Left ventricle myocardium inferior (tissue), 1 donor: ENCODE measurements around the gene BAZ1B. TPM values are rescaled to one million over a fixed set of nuclear protein-coding genes. Genes with fewer than 3 reads are reported as not detected.
"Not testable (repeated sequence)": the region's sequence is repeated elsewhere in the genome, so short reads cannot be mapped to it uniquely, and the experiment has no call there.

Experiments
- DNase-seq: peaks from one replicate; pipeline ENCODE4 v3.0.0-alpha.2; 2020
- H3K27ac ChIP-seq: fragments of 200-600 bp; replicated peaks from 2 replicates; pipeline ENCODE4 v1.8.0; 2021
- H3K27me3 ChIP-seq: fragments of 200-600 bp; 2 replicates; pipeline ENCODE4 v1.8.0; 2021; ENCODE audit warnings: low read depth
- H3K36me3 ChIP-seq: fragments of 200-600 bp; 2 replicates; pipeline ENCODE4 v1.8.0; 2021
- H3K4me1 ChIP-seq: fragments of 200-600 bp; 2 replicates; pipeline ENCODE4 v1.8.0; 2021
- H3K4me3 ChIP-seq: fragments of 200-600 bp; 2 replicates; pipeline ENCODE4 v1.8.0; 2021; ENCODE audit warnings: mild to moderate bottlenecking, moderate library complexity
- H3K9me3 ChIP-seq: fragments of 200-600 bp; replicated peaks from 2 replicates; pipeline ENCODE4 v1.8.0; 2021
- intact Hi-C: fragments of 100-400 bp; cut with micrococcal nuclease; formaldehyde crosslinking; loops from one replicate; pipeline ENCODE4 v1.11.0; 2022
- total RNA-seq: library from RNA; stranded (reverse); fragmentation: NEBNext Ultra II Directional; extraction: Animal tissue kit (Norgen Biotek cat#: 25700); gene quantifications from one replicate; pipeline ENCODE4 v1.2.1, GENCODE V29; 2021
- TF ChIP-seq, protein P1 (sequence below): fragments of 200-600 bp; IDR thresholded peaks from 2 replicates; pipeline ENCODE4 v1.8.0; 2021; ENCODE audit warnings: antibody characterized with exemption, mild to moderate bottlenecking, borderline replicate concordance
- donor health status: DM: no; HTN: yes; CAD: no; lungs with severe emphysema.

The BAZ1B gene
- total RNA-seq, 1 donor from 2014 or later = 38.9 TPM

DNA sequence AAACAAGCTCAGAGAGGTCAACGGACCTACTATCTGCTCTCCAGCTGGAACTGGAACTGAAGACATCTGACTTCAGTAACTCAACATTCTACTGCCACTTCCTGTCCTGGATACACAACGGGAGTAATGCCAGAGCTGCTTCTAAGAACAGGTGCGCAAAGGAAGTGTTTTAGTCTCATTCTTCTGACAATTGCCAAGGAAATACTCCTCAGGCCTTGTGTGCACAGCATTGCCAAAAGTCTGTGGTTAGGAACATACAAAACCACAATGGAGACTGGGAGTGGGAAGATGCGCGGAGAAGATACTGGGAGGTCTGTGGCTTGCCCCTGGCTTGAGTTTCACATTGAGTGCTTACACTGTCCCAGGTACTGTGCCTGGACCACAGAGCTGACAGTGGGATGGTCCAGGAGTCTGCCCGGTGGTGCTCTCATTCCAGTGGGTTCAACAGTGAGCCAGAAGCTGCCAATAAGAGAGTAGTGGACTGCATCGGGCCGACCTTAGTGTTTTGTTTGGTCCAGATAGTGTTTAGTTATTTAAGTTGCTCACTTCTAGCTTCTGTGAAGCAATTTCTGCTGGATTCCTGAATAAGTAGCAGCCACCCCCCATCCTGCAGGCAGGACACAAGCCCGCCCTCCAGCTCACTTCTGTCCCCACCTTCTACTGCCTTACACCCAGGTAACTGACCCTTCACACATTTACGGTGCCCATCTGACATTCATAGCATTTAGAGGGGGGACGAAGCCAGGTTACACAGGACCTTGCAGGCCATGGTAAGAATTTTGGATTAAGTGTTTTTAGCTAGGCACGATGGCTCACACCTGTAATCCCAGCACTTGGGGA lies 46.0 kb upstream of the BAZ1B start:
- Histone ChIP-seq H3K9me3 (no peaks in the 10 kb centered on the region), H3K36me3 (peaks cover 41% of the 10 kb centered on the region), H3K27me3 (no peaks in the 10 kb centered on the region), H3K4me3 (no peak overlapping the region), H3K4me1 (no peaks in the 10 kb centered on the region), H3K27ac (no peak overlapping the region)
- TF ChIP-seq, protein P1, sequence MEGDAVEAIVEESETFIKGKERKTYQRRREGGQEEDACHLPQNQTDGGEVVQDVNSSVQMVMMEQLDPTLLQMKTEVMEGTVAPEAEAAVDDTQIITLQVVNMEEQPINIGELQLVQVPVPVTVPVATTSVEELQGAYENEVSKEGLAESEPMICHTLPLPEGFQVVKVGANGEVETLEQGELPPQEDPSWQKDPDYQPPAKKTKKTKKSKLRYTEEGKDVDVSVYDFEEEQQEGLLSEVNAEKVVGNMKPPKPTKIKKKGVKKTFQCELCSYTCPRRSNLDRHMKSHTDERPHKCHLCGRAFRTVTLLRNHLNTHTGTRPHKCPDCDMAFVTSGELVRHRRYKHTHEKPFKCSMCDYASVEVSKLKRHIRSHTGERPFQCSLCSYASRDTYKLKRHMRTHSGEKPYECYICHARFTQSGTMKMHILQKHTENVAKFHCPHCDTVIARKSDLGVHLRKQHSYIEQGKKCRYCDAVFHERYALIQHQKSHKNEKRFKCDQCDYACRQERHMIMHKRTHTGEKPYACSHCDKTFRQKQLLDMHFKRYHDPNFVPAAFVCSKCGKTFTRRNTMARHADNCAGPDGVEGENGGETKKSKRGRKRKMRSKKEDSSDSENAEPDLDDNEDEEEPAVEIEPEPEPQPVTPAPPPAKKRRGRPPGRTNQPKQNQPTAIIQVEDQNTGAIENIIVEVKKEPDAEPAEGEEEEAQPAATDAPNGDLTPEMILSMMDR = no peak
- intact Hi-C loops = no loop called here
- no peak for DNase-seq

DNA sequence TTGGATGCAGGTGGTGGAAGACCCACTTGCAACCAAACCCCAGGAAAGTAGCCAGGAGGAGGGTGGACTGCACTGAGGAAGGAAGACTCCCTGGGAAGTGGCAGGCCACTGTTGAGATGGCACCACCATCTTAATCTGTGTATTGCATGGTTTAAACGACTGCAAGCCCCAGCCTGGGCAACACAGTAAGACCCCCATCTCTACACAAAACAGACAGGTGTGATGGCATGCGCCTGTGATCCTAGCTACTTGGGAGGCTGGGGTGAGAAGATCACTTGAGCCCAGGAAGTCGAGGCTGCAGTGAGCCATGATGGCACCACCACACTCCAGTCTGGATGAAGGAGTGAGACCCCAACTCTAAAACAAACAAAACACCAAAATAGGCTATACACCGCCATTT lies 45.0 kb upstream of the BAZ1B start:
- H3K9me3 ChIP-seq = no peaks in the 10 kb centered on the region
- H3K4me1 ChIP-seq = no peaks in the 10 kb centered on the region
- intact Hi-C loops = no loop called here
- no peaks in the 10 kb centered on the region for H3K27me3 ChIP-seq
- no peak overlapping the region for H3K4me3 ChIP-seq
- H3K36me3 ChIP-seq = peaks cover 32% of the 10 kb centered on the region
- DNase-seq = no peak
- no peak overlapping the region for H3K27ac ChIP-seq
- TF ChIP-seq, protein P1 = no peak

DNA sequence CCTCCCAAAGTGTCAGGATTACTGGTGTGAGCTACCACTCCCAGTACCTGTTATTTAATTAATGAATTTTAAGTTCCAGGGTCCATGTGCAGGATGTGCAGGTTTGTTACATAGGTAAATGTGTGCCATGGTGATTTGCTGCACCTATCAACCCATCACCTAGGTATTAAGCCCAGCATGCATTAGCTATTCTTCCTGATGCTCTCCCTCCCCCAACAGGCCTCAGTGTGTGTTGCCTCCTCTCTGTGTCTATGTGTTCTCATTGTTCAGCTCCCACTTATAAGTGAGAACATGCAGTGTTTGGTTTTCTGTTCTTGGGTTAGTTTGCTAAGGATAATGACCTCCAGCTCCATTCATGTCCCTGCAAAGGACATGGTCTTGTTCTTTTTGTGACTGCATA lies 44.3 kb upstream of the BAZ1B start:
- H3K27ac ChIP-seq, intact Hi-C loops, H3K27me3 ChIP-seq, H3K4me3 ChIP-seq, DNase-seq, H3K4me1 ChIP-seq, H3K9me3 ChIP-seq: not testable (repeated sequence)
- peaks cover 25% of the 10 kb centered on the region for H3K36me3 ChIP-seq

DNA sequence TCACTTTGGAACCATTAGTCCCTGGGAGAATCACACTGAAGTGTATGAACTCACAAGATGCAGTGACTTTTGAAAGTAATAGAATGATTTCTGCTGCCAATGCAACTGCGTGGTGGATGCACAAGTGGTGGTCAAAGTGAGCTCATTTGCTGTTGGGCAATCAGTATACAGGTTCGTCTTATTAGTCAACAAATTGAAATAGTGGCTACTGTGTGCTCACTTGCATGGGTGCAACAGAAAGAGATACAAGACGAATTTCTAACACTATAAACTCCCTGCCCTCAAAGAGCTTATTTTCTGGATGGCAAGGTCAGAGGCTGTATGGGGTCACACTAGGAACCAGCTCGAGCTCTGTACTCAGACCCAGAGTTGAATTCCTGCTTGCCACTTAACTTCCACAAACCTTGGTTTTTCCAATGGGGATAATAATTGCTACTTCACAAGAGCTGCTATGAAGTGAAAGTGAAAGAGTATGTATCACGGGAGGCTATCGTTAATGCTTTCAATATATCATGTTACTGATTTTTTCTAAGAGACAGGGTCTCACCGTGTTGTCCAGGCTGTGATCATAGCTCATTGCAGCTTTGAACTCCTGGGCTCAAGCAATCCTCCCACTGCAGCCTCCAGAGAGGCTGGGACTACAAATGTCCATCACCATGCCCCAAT lies 43.7 kb upstream of the BAZ1B start:
- H3K4me3 ChIP-seq = peak overlapping the region; percentile 31
- no peak for DNase-seq
- peaks cover 19% of the 10 kb centered on the region for H3K36me3 ChIP-seq
- no peak overlapping the region for H3K27ac ChIP-seq
- no peaks in the 10 kb centered on the region for H3K27me3 ChIP-seq
- TF ChIP-seq, protein P1 = no peak
- H3K9me3 ChIP-seq = no peaks in the 10 kb centered on the region
- intact Hi-C loops = no loop called here
- no peaks in the 10 kb centered on the region for H3K4me1 ChIP-seq

DNA sequence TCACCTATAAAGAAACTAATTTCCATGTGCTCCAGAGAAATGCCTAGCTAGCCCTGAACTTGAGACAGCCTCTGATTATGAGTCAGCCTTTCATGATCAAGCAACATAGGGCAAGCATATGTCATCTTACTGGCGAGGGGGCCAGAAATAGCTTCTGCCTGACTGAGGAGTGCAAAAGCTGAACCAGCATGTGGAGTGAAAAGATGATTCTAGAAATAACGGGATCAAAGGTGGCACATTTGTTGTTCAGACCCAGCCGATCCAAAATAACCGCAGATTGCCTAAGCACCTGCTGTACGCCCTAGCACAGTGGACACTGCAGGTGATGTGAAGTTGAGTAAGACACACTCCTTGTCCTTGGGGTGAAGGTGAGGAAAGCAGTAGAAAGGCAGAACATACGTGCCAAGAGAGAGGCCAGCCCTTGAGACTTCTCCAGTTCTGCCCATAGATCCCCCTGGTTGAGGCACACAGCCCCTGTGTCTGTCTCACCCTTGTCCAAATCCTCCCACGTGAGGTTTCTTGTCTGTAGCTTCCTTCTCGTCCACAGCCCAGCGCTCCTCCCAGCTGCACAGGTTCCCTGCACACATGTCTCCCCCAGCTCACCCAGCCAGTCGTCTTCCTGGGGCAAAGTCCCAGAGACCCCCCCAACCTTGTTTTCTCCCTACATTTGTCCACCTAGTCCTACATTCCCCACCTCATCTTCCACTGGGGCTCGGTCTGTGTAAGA lies 38.2 kb upstream of the BAZ1B start:
- Histone ChIP-seq H3K4me3 (no peak overlapping the region), H3K36me3 (no peaks in the 10 kb centered on the region), H3K4me1 (peaks cover 26% of the 10 kb centered on the region), H3K9me3 (no peaks in the 10 kb centered on the region), H3K27ac (peak overlapping the region; percentile 27), H3K27me3 (no peaks in the 10 kb centered on the region)
- no peak for DNase-seq
- intact Hi-C loops = no loop called here
- TF ChIP-seq, protein P1 = no peak
